DMS153 (cell line): ENCODE results near the gene BUD13.

Experiments
- DNase-seq: peaks from one replicate; lab custom pipeline; 2025; lab: John Stamatoyannopoulos, UW

The BUD13 gene

DNA sequence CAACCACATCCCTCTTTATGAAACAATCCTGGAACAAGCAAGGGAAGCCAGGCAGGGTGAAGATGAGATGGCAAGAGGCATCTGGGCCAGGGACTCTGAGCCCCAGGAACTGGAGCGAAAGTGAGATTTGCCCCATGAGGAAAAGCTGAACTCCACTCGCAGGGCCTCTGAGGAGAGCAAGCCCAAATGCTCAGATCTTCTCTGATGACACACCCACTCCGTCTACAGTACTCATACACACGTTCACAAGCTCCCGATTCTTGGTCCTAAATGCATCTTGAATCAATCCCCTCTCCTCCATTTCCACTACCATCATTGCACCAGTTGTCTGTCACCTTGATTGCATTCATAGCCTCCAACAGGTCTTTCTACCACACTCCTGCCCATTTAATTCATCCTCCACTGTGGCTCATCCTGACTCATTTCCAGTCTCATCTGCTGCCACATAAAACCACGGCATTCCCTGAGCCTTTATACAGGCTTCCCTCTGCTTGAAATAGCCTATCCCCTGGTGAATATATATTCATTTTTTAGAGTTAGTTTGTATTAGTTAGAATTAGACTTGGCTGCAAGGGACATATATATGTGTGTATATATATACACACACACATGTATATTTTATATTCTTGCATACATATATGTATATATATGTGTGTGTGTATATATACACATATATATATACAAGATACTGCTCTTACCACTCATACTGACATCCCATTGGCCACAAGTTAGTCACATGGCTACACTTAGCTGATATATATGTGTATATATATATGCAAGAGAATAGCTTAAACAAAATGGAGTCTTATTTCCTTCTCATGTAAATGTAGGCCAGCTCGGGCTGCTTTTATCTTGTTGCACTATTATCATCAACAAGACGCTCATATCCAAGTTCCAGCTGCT, 20.3 kb upstream of the BUD13 start:
- no peak for DNase-seq

DNA sequence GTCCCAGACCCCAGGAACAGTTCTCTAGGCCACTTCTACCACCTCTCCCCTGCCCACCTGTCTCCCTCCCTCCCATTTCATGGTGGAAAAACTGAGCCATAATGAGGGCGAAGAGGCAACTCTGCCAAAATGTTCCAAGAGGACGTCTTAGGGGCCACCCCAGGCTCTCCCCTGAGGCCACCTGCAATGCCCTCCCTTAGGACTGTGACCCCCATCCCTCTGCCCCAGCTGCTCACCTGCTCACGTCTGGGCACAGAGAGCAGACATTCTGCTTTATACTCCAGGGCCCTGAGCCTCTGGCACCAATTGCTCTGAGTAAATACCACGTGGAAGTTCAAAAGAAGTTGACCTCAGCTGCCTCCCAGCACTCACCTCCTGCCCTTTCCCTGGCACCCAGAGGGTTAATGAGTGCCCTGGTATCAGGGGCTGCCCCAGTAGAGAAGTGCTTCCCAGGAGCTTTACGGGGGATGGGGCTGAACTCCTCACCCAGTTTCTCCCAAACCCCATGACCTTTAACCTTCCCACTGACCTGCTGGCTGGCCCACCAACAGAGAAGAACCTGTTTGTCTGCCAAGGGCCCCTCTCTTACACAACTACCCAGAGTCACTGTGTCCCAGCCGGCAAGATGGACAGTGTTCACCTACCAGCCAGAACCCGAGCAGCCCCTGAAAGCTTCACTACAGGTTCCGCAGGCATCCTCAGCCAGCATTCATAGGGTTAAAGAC, 19.5 kb upstream of the BUD13 start:
- DNase-seq, result no peak

DNA sequence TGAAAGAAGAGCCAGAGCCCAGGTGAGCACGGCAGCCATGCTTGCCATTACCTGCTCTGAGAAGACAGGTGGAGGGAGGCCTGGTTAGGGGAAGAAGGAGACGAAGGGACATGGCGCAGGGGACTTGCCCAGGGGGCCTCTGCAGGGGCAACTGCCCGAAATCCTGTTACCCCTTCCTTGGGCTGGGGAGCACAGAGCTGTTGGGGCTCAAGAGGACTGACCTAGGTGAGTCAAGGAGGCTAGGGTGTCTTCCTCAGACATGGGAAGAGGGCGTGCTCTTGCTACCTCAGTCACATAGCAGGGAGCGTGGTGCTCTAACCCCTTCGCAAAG, 19.0 kb upstream of the BUD13 start, which contains the start of gene APOA5:
Gene APOA5, minus strand, starts transcription at position 67 of the 331 bp plus-strand sequence. Its CDS starts 19 bp downstream, at position 48.
- DNase-seq, result no peak

DNA sequence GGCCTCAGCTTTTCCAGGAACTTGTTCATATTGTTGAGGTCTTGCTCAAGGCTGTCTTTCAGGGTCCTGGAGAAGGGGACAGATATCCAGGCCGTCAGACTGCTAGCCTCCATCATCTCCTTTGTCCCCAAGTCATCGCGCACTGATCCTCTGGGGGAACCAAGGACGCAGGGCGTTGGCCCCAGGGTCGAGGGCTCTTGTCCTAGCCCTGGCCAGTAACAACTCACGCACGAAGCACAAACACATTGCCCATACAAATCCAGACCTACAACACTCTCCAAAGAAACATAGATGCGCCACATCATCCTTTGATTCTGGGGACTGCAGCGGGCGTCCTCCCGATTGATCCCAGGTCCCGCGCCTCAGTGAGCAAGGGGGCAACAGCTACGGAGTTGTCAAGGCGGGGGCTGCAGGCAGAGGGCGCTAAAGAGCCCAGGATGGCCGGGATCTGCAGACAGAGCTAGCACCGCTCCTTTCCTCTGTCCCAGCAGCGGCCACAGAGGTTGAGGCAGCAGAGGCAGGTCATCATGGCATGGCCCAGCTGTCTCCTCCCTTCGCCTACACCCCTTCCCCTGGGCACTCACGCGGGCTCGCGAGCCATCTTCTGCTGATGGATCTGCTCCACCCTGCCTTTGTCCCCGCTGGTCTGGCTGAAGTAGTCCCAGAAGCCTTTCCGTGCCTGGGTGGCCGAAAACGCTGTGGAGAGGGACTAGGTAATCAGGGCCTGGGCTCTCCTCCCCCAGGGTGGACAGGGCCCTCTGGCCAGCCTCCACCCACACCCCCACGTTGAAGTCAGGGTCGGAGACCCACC, 18.4 kb upstream of the BUD13 start:
- DNase-seq, result peak; percentile 34

DNA sequence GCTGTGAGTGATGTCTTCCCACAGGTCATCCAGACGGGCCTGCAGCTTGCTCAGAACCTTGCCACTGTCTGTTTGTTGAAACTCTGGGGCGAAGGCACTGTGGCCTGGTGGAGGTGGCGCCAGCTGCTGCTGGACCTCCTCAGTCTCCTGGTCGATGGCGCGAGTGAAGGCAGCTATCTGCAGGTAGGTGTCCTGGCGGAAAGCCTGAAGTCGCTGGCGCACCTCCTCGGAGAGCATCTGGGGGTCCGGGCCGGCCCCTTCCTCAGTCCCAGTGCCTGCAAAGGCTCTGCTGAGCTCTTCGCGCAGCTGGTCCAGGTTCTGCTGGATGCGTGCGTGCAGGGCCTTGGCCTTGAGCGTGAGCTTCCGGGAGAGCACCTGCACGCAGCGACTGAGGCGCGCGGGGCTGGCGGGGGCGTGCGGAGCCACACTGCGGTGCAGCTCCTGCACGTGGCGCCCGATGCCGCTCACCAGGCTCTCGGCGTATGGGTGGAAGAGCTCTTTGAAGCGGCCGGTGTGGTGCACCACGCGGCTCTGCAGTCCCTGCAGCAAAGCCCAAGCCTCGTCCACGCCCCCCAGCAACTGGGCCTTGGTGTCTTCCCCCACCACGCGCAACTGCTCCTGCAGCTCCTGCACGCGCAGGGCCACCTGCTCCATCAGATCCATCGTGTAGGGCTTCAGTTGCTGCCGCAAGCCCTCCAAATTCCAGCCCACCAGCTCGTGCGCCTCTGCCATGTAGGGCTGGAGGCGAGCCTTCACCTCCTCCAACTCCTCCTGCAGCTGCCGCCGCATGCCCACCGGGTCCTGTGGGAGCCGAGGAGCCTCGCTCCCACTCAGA, 17.6 kb upstream of the BUD13 start:
- DNase-seq, result no peak

DNA sequence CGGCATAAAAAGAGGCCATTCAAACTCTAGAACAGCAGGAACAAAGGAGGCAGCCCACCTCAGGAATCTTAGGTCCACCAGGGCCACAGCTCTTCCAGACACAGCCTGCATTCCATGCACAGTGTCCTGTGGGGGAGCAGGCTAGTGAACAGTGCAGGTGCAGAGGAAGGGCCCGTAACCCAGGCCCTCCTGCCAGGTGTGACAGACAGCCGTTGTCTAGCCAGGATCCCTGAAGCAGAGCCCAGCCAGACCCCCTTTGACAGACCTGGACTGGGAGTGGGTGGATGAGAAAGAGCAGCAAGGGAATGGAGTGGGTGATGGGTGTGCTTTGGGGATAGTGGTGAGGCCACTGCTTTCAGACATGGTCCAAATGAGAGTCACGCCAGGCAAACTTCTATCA, 16.2 kb upstream of the BUD13 start:
- DNase-seq, result no peak

DNA sequence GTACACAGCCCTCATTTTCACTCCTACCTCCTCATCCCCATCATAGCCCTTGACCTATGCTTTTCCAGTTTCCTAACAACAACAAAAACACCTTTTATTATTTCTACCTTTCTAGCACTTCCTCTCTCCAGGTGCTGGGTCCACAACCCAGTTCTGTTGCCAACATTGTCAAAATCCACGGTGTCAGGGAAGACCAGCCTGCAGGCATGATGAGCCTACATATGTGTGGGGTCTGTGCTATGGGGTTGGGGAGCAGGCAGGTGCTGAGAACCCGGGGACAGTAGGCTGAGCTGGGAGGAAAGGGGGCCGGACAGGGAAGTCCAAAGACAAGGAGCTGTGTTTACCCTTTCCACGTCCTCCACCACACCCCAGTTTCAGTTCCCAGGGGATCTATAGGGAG, 15.7 kb upstream of the BUD13 start:
- DNase-seq, result no peak

DNA sequence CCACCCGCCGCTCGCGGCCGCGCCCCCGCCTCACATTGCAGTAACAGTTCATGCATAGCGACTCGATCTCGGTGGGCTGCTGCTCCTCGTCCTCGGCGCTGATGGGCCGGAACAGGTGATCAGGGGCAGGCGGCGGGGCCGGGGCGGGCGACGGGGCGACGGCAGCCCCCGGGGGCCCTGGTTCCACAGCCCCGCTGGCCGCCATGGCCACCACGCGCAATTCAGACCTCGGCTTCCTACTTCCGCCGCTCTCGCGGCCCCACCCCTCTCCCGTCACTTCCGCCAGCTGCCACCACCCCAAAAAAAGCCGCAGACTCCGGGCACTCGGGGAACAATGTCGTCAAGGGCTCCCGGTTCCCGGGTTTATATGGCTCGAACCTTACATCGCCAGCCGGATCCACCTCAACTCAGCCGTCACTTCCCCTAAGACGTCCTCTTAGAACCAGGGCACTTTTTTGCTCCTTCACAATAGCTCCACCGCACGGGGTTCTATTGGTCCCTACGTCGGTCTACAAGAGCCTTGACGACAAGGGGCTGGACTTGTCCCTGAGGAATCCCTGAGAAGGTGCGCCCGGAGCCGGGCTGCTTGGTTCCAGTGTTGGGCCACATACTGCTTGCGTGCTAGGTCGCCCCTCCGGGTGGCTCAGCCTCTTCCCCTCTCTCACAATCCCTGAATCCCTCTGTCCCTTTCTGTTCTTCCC, 15.1 kb upstream of the BUD13 start, which contains the start of gene ZPR1:
Gene ZPR1, minus strand, starts transcription at position 238 of the 701 bp plus-strand sequence. Its CDS starts 33 bp downstream, at position 205.
- DNase-seq, result peak; percentile 57

DNA sequence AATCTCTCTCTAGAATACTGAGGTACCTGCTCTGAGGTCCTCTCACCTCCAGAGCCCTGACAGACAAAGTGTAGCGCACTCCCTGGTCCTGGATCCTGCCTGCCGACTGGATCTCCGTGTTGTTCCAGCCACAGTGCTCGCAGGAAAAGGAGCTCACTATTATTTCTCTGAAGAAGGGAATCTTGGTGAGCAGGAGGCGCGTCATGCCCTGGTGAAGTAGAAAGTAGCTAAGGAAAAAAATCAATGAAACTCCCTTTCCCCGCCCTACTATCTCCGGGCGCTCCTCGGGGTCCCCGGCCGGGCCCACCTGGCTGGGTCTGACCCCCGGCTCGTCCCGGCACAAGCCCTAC, 14.6 kb upstream of the BUD13 start:
- DNase-seq, result no peak

DNA sequence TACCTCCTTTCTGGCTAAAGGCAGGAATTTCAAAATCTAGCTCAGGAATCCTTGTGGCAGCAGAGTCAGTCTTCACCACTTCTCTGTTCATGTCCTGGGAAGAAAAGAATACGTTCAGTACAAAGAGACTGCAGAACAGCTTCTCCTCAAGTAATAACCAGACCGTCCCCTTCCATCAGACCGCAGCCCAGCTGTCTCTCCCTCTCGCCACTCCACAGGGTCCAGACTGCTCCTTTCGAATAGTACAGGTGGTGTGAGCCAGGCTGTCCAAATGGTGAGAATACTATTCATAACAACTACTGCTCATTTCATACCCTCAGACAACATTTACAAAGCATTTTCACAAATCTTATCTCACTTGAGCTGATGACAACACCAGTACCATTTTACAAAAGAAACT, 14.2 kb upstream of the BUD13 start:
- DNase-seq, result no peak

DNA sequence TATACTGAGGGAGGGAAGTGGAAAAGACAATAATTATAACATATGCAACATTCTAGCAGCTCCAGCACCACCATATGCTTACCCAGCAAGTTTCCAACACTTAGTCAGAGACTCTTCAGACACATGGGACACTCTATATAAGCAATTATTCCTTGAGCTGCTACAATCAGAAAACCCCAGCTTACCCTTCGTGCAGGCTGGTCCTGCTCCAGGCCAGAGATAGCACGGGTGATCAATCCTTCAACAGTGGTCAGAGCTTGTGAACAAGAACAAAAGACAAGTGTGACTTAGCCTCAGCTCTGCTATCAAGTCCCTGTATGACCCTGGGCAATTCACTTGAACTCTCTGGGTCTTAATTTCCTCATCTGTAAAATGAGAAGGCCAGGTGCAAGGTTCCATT, 13.5 kb upstream of the BUD13 start:
- no peak for DNase-seq

DNA sequence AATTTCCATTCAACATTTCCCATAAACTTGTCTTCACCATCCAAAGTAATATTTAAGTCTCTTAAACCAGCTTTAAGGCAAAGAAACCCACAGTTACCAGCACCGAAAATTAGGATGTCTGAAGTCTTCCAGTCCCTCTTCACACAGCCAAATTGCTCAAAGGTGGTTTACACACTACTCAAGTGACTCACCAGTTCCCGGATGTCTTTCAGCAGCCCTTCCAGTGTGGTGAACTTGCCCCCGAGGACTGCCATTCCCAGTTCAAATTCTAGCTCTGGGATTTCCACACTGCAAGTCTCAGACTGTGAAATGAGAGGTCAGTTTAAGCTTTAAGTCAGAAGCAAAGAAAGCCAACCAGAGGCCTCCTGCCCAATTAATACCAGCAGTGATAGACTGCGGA, 9.9 kb upstream of the BUD13 start:
- DNase-seq, result no peak

DNA sequence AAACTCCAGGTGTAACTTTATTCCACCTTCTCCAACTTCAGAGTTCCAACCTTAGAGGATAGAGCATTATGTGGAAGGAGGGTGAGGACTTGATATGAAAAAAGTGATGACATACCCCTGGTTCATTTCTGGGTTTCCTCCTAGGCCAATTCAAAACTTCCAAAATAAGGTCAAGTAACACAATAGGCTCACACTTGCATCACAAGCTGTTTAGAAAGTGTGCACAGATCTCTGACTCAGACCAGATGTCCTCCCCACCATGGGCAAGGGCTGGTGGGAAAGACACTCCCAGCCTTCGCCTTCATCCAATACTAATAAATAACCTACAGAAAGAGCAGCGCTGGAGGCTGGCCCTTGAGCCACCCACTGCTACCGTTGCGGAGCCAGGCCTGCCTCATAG, 5.8 kb upstream of the BUD13 start:
- DNase-seq, result no peak

DNA sequence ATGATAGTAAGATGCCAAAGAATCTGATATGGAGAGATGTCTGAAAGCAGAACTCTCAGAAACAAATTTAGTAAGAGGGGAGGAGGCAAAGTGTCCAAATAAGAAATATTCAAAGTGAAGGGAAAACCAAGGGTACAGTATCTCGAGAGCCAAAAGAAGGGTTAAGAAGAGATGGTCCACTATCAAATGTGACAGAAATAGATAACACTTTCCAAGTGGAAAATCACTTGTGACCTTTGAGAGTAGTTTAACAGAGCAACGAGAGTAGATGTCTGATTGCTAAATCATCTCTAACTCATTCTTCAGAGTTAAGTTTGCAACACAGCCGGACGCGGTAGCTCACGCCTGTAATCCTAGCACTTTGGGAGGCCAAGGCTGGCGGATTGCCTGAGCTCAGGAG, 4.3 kb upstream of the BUD13 start:
- no peak for DNase-seq

DNA sequence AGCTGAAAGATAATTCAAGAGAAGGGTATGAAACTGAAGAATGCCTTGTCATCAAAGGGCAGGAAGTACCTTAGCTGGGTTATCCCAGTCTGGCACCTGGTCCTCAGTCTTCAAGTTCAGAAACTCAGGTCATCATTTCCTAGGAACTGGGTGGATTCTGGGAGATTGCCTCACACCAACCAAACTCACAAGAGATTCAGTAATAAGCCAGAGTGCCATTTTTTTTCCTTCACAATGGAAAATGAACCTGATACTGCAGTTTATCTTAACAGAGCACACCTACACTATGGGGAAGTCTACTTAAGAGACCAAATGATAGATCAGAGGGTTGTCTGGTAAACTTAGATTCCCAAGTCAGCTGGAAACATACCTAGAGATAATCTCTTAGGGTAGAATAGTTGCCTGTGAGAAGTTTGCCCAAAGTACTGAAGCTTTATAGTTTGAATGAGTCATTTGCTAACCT, 3.8 kb upstream of the BUD13 start:
- no peak for DNase-seq

DNA sequence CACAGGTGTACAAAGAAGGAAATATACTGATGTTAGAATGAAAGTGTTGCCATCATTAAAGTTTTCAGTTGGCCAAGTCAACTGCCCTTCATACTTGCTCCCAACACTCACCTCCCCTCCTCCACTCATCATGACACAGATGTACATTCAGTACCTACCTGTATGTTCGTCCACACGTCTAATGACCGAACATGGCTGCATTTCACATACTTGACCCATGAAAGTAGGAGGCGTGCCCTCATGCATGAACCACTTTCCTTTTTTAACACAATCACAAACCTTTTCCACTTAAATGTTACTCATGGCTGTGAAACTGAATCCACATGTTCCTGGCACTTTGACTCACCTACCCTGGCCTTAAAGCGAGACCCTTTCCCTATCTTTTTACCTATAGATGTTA, 3.2 kb upstream of the BUD13 start:
- DNase-seq, result no peak

DNA sequence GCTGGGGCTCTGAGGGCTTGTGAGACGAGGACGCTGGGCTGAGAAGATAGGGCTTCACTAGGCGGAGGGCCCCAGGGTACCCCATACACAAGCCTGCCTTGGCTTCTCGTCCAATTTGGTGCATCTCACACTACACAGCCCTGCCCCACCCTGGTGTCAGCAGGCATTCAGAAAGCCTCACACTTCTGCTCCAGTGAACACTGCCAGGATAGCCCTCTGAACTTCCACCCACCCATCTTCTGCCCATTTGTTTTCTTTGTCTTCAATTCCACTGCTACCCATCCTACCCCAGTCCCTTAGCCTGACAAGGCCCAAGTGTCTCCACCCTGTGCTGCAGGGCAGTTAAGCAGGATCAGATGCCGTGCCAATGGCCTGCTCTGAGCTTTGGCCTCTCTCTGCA, 1.9 kb upstream of the BUD13 start:
- DNase-seq, result no peak

DNA sequence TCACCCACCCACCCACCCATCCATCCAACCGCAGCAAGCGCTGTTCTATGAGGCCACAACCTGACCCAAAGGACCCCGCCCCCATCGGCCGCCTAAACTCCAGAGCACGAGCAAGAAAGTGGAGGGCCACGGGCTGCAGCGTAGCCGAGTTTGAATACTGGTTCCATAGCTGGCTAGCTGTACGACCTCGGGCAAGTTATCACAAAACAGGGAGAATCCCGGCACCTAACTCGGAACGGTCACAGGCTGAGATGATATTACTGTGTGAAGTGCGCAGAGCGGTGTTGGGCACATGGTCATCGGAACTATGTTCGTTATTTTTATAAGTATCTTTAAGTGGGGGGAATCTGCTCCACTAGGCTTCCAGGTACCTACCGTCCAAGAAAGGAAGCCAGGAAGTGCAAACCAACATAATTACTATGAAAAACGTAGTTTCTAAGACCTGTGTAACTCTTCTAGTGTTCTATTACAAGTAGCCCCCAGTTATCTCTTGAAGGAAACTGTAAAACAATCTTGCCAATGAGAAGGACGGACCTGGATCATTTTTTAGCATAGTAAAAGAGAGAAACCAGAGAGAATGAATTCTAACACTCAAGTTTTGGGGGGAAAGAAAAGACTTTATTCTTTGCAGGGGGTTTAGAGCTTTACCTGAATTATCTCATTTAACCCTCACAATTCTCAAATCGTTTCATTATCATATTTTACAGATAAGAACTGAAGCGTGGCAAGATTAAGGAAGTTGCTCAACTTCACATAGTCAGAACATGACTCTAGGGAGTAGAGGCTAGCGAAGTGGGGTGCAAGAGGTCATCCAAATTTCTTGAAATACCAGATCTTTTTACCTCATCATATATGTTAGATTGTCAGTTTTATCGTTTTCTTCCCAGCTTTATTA, 663 bp upstream of the BUD13 start:
- DNase-seq, result no peak

DNA sequence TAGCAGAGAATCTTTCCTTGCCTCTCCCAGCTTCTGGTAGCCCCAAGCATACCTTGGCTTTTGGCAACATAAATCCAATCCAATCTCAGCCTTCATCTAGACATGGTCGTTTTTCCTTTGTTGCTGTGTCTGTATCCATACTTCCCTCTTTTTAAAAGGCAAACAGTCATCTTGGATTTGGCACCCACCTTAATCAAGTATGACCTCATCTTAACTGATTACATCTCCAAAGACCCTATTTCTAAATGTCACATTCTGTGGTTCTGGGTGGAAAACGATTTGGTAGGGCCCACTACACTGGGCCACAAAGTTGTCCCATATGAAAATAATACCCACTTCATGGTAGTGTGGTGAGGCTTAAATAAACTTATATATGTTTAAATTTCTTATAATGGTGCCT, 852 bp downstream of the BUD13 start:
- DNase-seq, result no peak

DNA sequence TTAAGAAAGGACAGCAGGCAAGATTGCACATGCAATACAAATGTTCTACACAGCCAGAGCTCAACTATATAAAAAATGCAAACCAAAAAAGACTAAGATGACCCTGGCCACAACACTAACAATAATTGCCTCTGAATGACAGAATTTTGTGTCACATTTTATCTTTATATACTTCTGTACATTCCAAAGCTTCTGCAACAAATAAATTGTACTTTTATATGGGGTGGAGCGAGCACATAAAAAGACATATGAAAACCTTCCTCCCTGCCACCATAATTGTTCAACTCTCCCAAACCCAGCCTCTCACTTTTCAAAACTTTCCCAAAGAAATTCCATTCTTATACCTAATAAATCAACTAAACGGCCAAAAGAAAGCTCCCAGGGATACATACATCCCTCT, 10.7 kb downstream of the BUD13 start:
- no peak for DNase-seq
